HEK293 (cell line): Measurements from ENCODE around the gene STX1B.

ENCODE experiments used
- SETDB1 ChIP-seq: IDR thresholded peaks from one replicate; pipeline ENCODE4 v1.6.1; 2017; ENCODE audit warnings: mild to moderate bottlenecking, low read length, moderate library complexity, mixed read lengths; ENCODE audit not compliant: insufficient read length
- ZFP37 ChIP-seq: fragments of 450-650 bp; formaldehyde crosslinking; IDR thresholded peaks from 2 replicates; pipeline ENCODE4 v1.5.1; 2016; ENCODE audit warnings: missing biosample characterization, missing genetic modification characterization
- ZNF610 ChIP-seq: fragments of 450-650 bp; formaldehyde crosslinking; IDR thresholded peaks from 2 replicates; pipeline ENCODE4 v1.5.1; 2016; ENCODE audit warnings: missing biosample characterization, missing genetic modification characterization, borderline replicate concordance
- ZNF660 ChIP-seq: fragments of 450-650 bp; IDR thresholded peaks from 2 replicates; pipeline ENCODE4 v1.5.1; 2018; ENCODE audit warnings: missing biosample characterization, mild to moderate bottlenecking, missing genetic modification characterization
- TF ChIP-seq, protein P1 (sequence below): fragments of 450-650 bp; formaldehyde crosslinking; IDR thresholded peaks from 2 replicates; pipeline ENCODE4 v1.5.1; 2016; ENCODE audit warnings: missing biosample characterization, missing genetic modification characterization
- TF ChIP-seq, protein P2 (sequence below): fragments of 450-650 bp; IDR thresholded peaks from 2 replicates; pipeline ENCODE4 v1.5.1; 2018; ENCODE audit warnings: missing biosample characterization, mild to moderate bottlenecking, missing genetic modification characterization
- TF ChIP-seq, protein P3 (sequence below): IDR thresholded peaks from 2 replicates; pipeline ENCODE4 v1.6.1; 2011; ENCODE audit warnings: mild to moderate bottlenecking, low read depth, low read length, borderline replicate concordance

DNA sequence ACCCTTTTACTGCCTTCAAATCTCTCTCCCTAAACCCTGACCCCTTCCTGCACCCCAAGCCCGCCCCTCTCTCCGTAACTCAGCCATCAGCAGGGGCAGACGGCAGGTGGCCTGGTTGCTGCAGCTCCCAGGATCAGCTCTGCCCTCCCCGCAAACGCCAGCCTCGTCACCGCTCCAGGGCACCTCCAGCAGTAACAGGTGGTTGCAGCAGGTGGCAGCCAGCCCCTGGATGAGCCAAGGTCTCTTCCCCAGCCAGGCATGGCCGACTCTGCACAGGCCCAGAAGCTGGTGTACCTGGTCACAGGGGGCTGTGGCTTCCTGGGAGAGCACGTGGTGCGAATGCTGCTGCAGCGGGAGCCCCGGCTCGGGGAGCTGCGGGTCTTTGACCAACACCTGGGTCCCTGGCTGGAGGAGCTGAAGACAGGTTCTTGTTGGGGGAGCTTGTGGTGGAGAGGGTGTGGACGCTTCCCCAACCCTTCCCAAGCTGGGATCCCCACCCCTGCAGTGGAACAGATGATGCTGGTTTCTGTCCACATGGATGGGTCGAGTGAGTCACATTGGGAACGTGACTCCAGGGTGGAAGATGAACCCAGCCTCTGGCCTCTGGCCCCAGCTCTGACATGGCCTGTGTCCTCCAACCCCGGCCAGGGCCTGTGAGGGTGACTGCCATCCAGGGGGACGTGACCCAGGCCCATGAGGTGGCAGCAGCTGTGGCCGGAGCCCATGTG lies 24.9 kb downstream of the STX1B start:
- TF ChIP-seq ZFP37 (tag by site-specific recombination): no peak
- TF ChIP-seq, protein P1, sequence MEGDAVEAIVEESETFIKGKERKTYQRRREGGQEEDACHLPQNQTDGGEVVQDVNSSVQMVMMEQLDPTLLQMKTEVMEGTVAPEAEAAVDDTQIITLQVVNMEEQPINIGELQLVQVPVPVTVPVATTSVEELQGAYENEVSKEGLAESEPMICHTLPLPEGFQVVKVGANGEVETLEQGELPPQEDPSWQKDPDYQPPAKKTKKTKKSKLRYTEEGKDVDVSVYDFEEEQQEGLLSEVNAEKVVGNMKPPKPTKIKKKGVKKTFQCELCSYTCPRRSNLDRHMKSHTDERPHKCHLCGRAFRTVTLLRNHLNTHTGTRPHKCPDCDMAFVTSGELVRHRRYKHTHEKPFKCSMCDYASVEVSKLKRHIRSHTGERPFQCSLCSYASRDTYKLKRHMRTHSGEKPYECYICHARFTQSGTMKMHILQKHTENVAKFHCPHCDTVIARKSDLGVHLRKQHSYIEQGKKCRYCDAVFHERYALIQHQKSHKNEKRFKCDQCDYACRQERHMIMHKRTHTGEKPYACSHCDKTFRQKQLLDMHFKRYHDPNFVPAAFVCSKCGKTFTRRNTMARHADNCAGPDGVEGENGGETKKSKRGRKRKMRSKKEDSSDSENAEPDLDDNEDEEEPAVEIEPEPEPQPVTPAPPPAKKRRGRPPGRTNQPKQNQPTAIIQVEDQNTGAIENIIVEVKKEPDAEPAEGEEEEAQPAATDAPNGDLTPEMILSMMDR (tag by site-specific recombination): no peak; the same call in 1 of the 2 replicates
- TF ChIP-seq, protein P2, sequence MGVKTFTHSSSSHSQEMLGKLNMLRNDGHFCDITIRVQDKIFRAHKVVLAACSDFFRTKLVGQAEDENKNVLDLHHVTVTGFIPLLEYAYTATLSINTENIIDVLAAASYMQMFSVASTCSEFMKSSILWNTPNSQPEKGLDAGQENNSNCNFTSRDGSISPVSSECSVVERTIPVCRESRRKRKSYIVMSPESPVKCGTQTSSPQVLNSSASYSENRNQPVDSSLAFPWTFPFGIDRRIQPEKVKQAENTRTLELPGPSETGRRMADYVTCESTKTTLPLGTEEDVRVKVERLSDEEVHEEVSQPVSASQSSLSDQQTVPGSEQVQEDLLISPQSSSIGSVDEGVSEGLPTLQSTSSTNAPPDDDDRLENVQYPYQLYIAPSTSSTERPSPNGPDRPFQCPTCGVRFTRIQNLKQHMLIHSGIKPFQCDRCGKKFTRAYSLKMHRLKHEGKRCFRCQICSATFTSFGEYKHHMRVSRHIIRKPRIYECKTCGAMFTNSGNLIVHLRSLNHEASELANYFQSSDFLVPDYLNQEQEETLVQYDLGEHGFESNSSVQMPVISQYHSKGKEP: no peak
- TF ChIP-seq SETDB1: no peak
- TF ChIP-seq ZNF660 (tag by site-specific recombination): no peak
- TF ChIP-seq, protein P3, sequence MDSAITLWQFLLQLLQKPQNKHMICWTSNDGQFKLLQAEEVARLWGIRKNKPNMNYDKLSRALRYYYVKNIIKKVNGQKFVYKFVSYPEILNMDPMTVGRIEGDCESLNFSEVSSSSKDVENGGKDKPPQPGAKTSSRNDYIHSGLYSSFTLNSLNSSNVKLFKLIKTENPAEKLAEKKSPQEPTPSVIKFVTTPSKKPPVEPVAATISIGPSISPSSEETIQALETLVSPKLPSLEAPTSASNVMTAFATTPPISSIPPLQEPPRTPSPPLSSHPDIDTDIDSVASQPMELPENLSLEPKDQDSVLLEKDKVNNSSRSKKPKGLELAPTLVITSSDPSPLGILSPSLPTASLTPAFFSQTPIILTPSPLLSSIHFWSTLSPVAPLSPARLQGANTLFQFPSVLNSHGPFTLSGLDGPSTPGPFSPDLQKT: no peak
- TF ChIP-seq ZNF610 (tag by site-specific recombination): no peak
